PC-3 (cell line): ENCODE data around the gene EXD3. TPM values are rescaled to one million over a fixed set of nuclear protein-coding genes. Genes with fewer than 3 reads are reported as not detected.

Experiments
- ATAC-seq: fragments of 200-7000 bp; cut with Tn5 transposase; 2 replicates; pipeline ENCODE4 v1.9.1; 2020; ENCODE audit warnings: mild to moderate bottlenecking, moderate library complexity
- BruUV-seq: library from RNA; stranded (reverse); fragments of 400-500 nt; replicated peaks from 2 replicates; lab custom pipeline; 2021; lab: Mats Ljungman, UMichigan
- CTCF ChIA-PET: fragments of 300-600 bp; sonication (Branson Sonifier 250); formaldehyde crosslinking; loops from one replicate; lab custom pipeline; 2022; ENCODE audit warnings: antibody characterized with exemption; lab: Charles Lee
- POLR2A ChIA-PET: fragments of 300-600 bp; sonication (Branson Sonifier 250); formaldehyde crosslinking; loops from one replicate; lab custom pipeline; 2022; ENCODE audit warnings: antibody characterized with exemption; ENCODE audit not compliant: unreplicated experiment; lab: Charles Lee
- DNase-seq: peaks from one replicate; pipeline ENCODE4 v3.0.0-alpha.2; 2015
- H2AFZ ChIP-seq: fragments of 300-600 bp; sonication (generic); 2 replicates; pipeline ENCODE4 v1.6.0; 2016; ENCODE audit warnings: antibody characterized with exemption, low read length
- H3F3A ChIP-seq: fragments of 300-600 bp; sonication (generic); one replicate; pipeline ENCODE4 v1.6.0; 2017; ENCODE audit warnings: antibody characterized with exemption, low read length, control low read depth, mild to moderate bottlenecking; ENCODE audit not compliant: unreplicated experiment
- H3K27ac ChIP-seq: fragments of 300-600 bp; sonication (generic); 2 replicates; pipeline ENCODE4 v1.5.1; 2016; ENCODE audit warnings: mild to moderate bottlenecking, low read length
- H3K27me3 ChIP-seq: fragments of 300-600 bp; sonication (generic); 2 replicates; pipeline ENCODE4 v1.6.1; 2016; ENCODE audit warnings: low read length, mixed read lengths
- H3K36me3 ChIP-seq: fragments of 300-600 bp; sonication (generic); 2 replicates; pipeline ENCODE4 v1.6.1; 2016; ENCODE audit warnings: low read depth, mixed run types, low read length, mixed read lengths
- H3K4me1 ChIP-seq: fragments of 300-600 bp; sonication (generic); 2 replicates; pipeline ENCODE4 v1.5.1; 2016; ENCODE audit warnings: low read length; ENCODE audit not compliant: insufficient read depth
- H3K4me2 ChIP-seq: fragments of 300-600 bp; sonication (generic); 2 replicates; pipeline ENCODE4 v1.6.0; 2016; ENCODE audit warnings: low read length
- H3K4me3 ChIP-seq: fragments of 300-600 bp; sonication (generic); 2 replicates; pipeline ENCODE4 v1.5.1; 2016; ENCODE audit warnings: mild to moderate bottlenecking, low read length, mixed read lengths
- H3K79me2 ChIP-seq: fragments of 300-600 bp; sonication (generic); 2 replicates; pipeline ENCODE4 v1.6.1; 2017; ENCODE audit warnings: low read length, mixed read lengths
- H3K9ac ChIP-seq: fragments of 300-600 bp; sonication (generic); 2 replicates; pipeline ENCODE4 v1.6.0; 2016; ENCODE audit warnings: mild to moderate bottlenecking, low read length
- H3K9me2 ChIP-seq: fragments of 300-600 bp; sonication (generic); replicated peaks from 2 replicates; pipeline ENCODE4 v1.6.1; 2016; ENCODE audit warnings: mixed run types, low read length, mixed read lengths
- H3K9me3 ChIP-seq: fragments of 300-600 bp; sonication (generic); 2 replicates; pipeline ENCODE4 v1.6.1; 2016; ENCODE audit warnings: low read length, mixed read lengths
- H4K20me1 ChIP-seq: fragments of 300-600 bp; sonication (generic); 2 replicates; pipeline ENCODE4 v1.6.1; 2016; ENCODE audit warnings: low read length, mixed read lengths
- EZH2 ChIP-seq: fragments of 300-600 bp; sonication (generic); IDR thresholded peaks from one replicate; pipeline ENCODE4 v1.6.1; 2017; ENCODE audit warnings: antibody characterized with exemption, mild to moderate bottlenecking, low read length; ENCODE audit not compliant: unreplicated experiment
- EZH2phosphoT487 ChIP-seq: fragments of 300-600 bp; sonication (generic); IDR thresholded peaks from 2 replicates; pipeline ENCODE4 v1.6.1; 2018; ENCODE audit warnings: mild to moderate bottlenecking, antibody characterized with exemption, low read length, borderline replicate concordance
- intact Hi-C: fragments of 100-400 bp; cut with micrococcal nuclease; formaldehyde crosslinking; loops from 2 replicates; pipeline ENCODE4 v1.9.0; 2023
- total RNA-seq: library from RNA; depleted of rRNA; stranded (reverse); fragments of >200 nt; gene quantifications from 2 replicates; pipeline ENCODE4 v1.2.3, GENCODE V29; 2014
- TF ChIP-seq, protein P1 (sequence below): fragments of 300-600 bp; sonication (generic); conservative IDR thresholded peaks from 2 replicates; pipeline ENCODE4 v1.5.1; 2017; ENCODE audit warnings: antibody characterized with exemption, low read depth, mild to moderate bottlenecking, low read length

EXD3 gene
- total RNA-seq, 1 experiment from 2014 or later, result 1.9 TPM

DNA sequence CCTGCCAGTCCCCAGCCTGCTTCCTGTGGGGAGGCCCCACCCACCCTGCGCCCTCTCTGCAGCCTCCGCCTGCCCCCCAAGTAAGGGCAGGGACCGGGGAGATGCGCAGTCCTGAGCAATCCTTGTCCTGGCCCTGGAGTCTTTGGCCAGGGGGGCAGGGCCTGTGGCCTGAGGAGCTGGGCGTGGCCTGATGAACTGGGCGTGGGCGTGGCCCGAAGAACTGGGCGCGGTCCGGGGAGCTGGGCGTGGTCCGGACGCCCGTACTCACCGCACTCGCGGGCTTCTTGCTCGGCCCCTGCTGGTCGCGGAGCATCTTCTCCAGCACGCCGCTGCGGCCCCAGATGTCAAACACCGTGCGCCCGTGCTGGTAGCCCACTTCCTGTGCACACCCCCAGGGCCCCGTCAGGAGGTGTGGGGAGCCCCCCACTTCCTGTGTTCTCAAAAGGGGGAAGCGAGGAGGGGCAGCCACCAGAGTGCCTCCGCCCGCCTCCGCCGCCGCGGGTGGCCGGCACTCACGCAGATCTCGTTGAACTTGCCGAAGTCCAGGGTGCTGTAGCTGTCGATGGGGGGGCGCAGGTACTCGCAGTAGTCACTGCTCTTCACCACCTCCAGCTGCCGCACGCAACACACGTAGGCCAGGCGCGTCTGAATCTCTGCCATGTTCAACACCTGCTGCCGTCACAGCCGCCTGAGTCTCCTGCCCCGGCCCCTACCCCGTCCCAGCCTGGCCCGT lies 38.9 kb upstream of the EXD3 start:
- H3K9me3 ChIP-seq, result no peaks in the 10 kb centered on the region
- intact Hi-C loops, result no loop called here
- TF ChIP-seq, protein P1, sequence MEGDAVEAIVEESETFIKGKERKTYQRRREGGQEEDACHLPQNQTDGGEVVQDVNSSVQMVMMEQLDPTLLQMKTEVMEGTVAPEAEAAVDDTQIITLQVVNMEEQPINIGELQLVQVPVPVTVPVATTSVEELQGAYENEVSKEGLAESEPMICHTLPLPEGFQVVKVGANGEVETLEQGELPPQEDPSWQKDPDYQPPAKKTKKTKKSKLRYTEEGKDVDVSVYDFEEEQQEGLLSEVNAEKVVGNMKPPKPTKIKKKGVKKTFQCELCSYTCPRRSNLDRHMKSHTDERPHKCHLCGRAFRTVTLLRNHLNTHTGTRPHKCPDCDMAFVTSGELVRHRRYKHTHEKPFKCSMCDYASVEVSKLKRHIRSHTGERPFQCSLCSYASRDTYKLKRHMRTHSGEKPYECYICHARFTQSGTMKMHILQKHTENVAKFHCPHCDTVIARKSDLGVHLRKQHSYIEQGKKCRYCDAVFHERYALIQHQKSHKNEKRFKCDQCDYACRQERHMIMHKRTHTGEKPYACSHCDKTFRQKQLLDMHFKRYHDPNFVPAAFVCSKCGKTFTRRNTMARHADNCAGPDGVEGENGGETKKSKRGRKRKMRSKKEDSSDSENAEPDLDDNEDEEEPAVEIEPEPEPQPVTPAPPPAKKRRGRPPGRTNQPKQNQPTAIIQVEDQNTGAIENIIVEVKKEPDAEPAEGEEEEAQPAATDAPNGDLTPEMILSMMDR, result no peak
- TF ChIP-seq EZH2 (no peak), EZH2phosphoT487 (no peak)
- no peaks in the 10 kb centered on the region for H3K36me3 ChIP-seq
- CTCF ChIA-PET, result no interaction called here
- DNase-seq (no peak), ATAC-seq (no peak)
- no peak overlapping the region for H2AFZ ChIP-seq
- no peak overlapping the region for H3K9ac ChIP-seq
- POLR2A ChIA-PET, result no interaction called here
- peaks cover 13% of the 10 kb centered on the region; the same call in 1 of the 2 replicates for H3K79me2 ChIP-seq
- no peaks in the 10 kb centered on the region for H4K20me1 ChIP-seq
- H3K4me1 ChIP-seq, result peaks cover 4% of the 10 kb centered on the region; the same call in 1 of the 2 replicates
- no peaks in the 10 kb centered on the region for H3K9me2 ChIP-seq
- H3K4me2 ChIP-seq, result no peak overlapping the region
- H3K4me3 ChIP-seq, result no peak overlapping the region
- H3K27me3 ChIP-seq, result no peaks in the 10 kb centered on the region
- no peak overlapping the region for H3K27ac ChIP-seq
- BruUV-seq, result no TSS peak
- no peaks in the 10 kb centered on the region for H3F3A ChIP-seq

- BruUV-seq, result no TSS peak
Observed at GRCh38 chr9:137461316-137461662, 38.3 kb upstream of the EXD3 start.

More at GRCh38 chr9:137461316-137461662, 38.3 kb upstream of the EXD3 start:
- Histone ChIP-seq H3K27me3 (no peaks in the 10 kb centered on the region), H3F3A (no peaks in the 10 kb centered on the region), H2AFZ (no peak overlapping the region), H3K9me3 (no peaks in the 10 kb centered on the region), H3K79me2 (peaks cover 13% of the 10 kb centered on the region; the same call in 1 of the 2 replicates), H3K27ac (no peak overlapping the region), H3K9ac (no peak overlapping the region), H3K4me3 (no peak overlapping the region), H4K20me1 (no peaks in the 10 kb centered on the region), H3K9me2 (no peaks in the 10 kb centered on the region), H3K4me2 (no peak overlapping the region), H3K36me3 (no peaks in the 10 kb centered on the region), H3K4me1 (peaks cover 4% of the 10 kb centered on the region; the same call in 1 of the 2 replicates)
- POLR2A ChIA-PET, result no interaction called here
- no peak for ATAC-seq
- intact Hi-C loops, result no loop called here
- DNase-seq, result no peak
- CTCF ChIA-PET, result no interaction called here
- TF ChIP-seq EZH2 (no peak), EZH2phosphoT487 (no peak)
- TF ChIP-seq, protein P1, result no peak
